ENCODE results near the gene MARCHF3. TPM values are rescaled to one million over a fixed set of nuclear protein-coding genes. Genes with fewer than 3 reads are reported as not detected.

MARCHF3 gene
- polyA plus RNA-seq, 2 of the 4 experiments (the other 2 are of a cell fraction): 0.39 to 0.68 TPM

- ChIA-PET POLR2A (no interaction called here), CTCF (interaction anchor here (1.2 kb wide), 1 partner anchor 9 kb away, joined by 3 read pairs; no protein-coding TSS in a partner anchor)
- FAIRE-seq: no peak
- no peaks in the 10 kb centered on the region for H3K4me1 ChIP-seq
- H3K27ac ChIP-seq: no peak overlapping the region
- 89% methylated on average over 6 of the region's 6 CpGs for WGBS (ENCODE audit: missing lambda C conversion rate)
- H3K9me3 ChIP-seq: no peaks in the 10 kb centered on the region
- DNase-seq (ENCODE audit: low read depth in 1 of 2, low spot score in 1 of 2): no peak
- no peak for TF ChIP-seq CHD2 (IDR thresholded peaks at IDR 0.05; ENCODE audit: low read length, partially characterized antibody)
- TF ChIP-seq REST (IDR thresholded peaks at IDR 0.05): no peak
- no peak for TF ChIP-seq PHF8 (IDR thresholded peaks at IDR 0.05; ENCODE audit: borderline replicate concordance, low read depth)
- no peak for TF ChIP-seq SREBF2 (IDR thresholded peaks at IDR 0.05)
- TF ChIP-seq TP53 (CRISPR knock-in tag; IDR thresholded peaks at IDR 0.05): no peak
- TF ChIP-seq CHD4 (IDR thresholded peaks at IDR 0.05; ENCODE audit: borderline replicate concordance): no peak
- no peak for TF ChIP-seq CEBPB (IDR thresholded peaks at IDR 0.05)
- no peak for TF ChIP-seq BCL3 (IDR thresholded peaks at IDR 0.05)
- no peak for TF ChIP-seq HDAC2 (IDR thresholded peaks at IDR 0.05)
- no peak for TF ChIP-seq MAX (IDR thresholded peaks at IDR 0.05)
- TF ChIP-seq CBX2 (IDR thresholded peaks at IDR 0.05; ENCODE audit: borderline replicate concordance, low read depth): no peak
- TF ChIP-seq NFE2L2 (conservative IDR thresholded peaks at IDR 0.05; ENCODE audit: low read length): no peak
- no peak for TF ChIP-seq NR3C1 (IDR thresholded peaks at IDR 0.05)
- H3K4me3 ChIP-seq: no peak overlapping the region
- H3K4me2 ChIP-seq: no peak overlapping the region
- ATAC-seq: no peak
These were observed 158.9 kb downstream of the MARCHF3 start for GRCh38 chr5:126871441-126871840.

GRCh38 chr5:126869005-126869451, 161.3 kb downstream of the MARCHF3 start:
- Histone ChIP-seq H3K9me3 (no peaks in the 10 kb centered on the region), H3K4me3 (no peak overlapping the region), H3K27ac (no peak overlapping the region), H3K4me1 (no peaks in the 10 kb centered on the region), H3K4me2 (no peak overlapping the region)
- WGBS (ENCODE audit: missing lambda C conversion rate): 95% methylated on average over 22 of the region's 22 CpGs
- FAIRE-seq: no peak
- no peak for ATAC-seq
- CTCF ChIA-PET: interaction anchor here (0.9 kb wide), 1 partner anchor 13 kb away, joined by 3 read pairs; no protein-coding TSS in a partner anchor
- no peak for DNase-seq (ENCODE audit: low read depth in 1 of 2, low spot score in 1 of 2)
- no peak for TF ChIP-seq RAD21 (conservative IDR thresholded peaks at IDR 0.05 in 1 of 2, IDR thresholded peaks at IDR 0.05 in 1 of 2)
- no peak for TF ChIP-seq SREBF2 (IDR thresholded peaks at IDR 0.05)
- POLR2A ChIA-PET: no interaction called here

- H3K9me3 ChIP-seq: no peaks in the 10 kb centered on the region
- ChIA-PET POLR2A (no interaction called here), CTCF (interaction anchor here (0.9 kb wide), 1 partner anchor 13 kb away, joined by 3 read pairs; no protein-coding TSS in a partner anchor)
- no peak overlapping the region for H3K4me3 ChIP-seq
- ATAC-seq: no peak
- WGBS (ENCODE audit: missing lambda C conversion rate): 92% methylated on average over 11 of the region's 11 CpGs
- no peak for TF ChIP-seq POLR2AphosphoS2 (conservative IDR thresholded peaks at IDR 0.05; ENCODE audit: low read length)
- H3K4me1 ChIP-seq: no peaks in the 10 kb centered on the region
- no peak for FAIRE-seq
- DNase-seq (ENCODE audit: low read depth in 1 of 2, low spot score in 1 of 2): no peak
- H3K4me2 ChIP-seq: no peak overlapping the region
- no peak overlapping the region for H3K27ac ChIP-seq
These were observed 161.9 kb downstream of the MARCHF3 start for GRCh38 chr5:126868338-126869004.

All from A549 (cell line).